Measurements from ENCODE around the gene ODF2.
"Not testable (repeated sequence)": the region's sequence is repeated elsewhere in the genome, so short reads cannot be mapped to it uniquely, and the experiment has no call there.

GRCh38 chr9:128505906-128506305 is 50.1 kb downstream of the ODF2 start:
- not testable (repeated sequence) for TF ChIP-seq CTCF (conservative IDR thresholded peaks at IDR 0.05; ENCODE audit: low read depth, low read length); EZH2 (IDR thresholded peaks at IDR 0.05; ENCODE audit: low read length, unreplicated experiment)

All from PC-3 (cell line).